SIG-M5 treated with dmso at 0.1 percent for 504 hours (cell line): ENCODE data around the gene NSDHL.
"Not testable (repeated sequence)": the region's sequence is repeated elsewhere in the genome, so short reads cannot be mapped to it uniquely, and the experiment has no call there.

Experiments
- DNase-seq: peaks from one replicate; lab custom pipeline; 2025; ENCODE audit not compliant: unreplicated experiment; lab: John Stamatoyannopoulos, UW

The NSDHL gene

DNA sequence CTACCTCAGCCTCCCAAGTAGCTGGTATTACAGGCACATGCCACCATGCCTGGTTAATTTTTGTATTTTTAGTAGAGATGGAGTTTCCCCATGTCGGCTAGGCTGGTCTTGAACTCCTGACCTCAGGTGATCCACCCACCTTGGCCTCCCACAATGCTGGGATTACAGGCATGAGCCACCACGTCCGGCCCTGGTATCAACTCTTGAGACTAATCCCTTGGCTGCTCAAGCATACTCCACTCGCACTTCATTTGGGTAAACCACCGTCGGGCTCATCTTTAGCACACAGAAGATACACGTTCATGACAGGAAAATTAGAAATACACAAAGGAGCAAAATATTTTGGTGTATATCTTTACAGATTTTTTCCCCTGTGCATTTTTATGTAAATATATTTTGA is 79.2 kb downstream of the NSDHL start:
- DNase-seq, result not testable (repeated sequence)

DNA sequence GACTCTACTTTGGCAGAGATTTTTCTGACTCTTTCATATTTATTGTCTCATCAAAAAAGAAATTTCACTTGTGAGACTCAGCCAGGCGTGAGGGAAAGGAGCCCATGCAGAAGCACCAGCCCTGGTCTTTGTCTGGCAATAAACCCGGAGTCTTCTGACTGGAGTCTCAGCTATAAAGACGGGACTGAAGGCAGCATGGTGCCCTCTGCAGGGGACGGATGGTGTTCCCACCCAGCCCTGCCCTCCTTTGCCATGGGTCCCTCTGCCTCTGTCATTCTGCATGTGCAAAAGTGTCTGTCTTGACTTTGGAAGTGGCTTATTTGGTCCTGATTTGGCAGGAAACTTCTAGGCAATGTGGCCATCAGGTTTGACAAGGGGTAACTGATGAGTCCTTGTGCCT is 81.2 kb downstream of the NSDHL start:
- DNase-seq, result peak; percentile 44

DNA sequence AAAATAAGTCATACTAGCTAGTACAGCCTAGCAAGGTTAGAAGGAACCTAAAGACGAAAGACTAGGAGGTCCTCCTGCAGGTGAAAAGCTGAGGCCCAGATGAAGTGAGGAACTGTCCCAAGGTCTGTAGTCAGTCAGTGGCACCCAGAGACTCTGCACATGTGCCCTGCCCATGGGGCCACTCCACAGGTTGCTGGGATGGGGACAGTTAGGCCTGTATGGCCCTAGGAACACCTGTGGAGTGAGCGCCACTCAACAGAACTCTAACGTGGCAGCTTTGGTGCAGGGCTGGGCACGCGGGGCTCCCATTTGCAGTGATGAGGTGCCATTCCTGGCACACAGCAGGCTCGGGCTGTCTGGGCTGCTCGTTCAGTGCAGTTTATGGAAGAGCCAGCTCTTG is 81.8 kb downstream of the NSDHL start:
- no peak for DNase-seq

DNA sequence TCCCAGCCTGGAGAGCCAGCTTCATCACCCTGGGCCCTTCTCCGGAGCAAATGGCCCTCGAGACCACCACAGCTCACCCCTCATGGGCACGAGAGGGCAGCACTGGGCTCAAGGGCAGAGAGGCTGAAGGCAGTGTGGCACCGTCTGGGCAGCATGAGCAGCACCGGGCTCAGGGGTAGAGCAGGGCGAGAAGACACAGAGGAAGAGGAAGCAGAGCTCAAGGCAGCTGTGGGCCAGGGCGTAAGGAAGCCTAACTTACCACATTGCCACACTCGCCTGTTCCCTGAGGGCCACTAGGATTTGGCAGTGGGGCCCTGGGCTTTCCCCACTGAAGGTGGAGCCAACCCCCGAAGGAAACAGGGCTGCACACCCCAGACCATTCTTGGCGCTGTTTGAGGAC is 82.5 kb downstream of the NSDHL start:
- DNase-seq, result peak; percentile 31

DNA sequence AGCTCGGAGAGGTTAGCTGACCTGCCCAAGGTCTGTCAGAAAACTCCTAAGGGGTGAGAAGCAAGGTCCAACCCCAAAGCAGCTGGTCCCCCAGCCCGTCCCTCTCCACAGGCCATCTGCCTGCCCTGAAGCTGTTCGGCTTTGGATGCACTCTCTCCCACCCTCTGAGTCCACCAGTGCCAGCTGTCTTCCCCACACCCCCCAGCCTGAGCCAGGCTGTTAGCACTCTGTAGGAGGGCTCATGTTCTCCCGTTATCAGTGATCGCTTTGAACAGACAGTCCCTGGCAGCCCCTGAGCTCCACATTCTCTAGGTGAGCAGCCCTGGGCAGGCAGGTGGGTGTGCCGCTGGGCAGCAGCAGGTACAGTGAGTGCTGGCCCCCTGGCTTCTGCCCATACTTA is 83.0 kb downstream of the NSDHL start:
- no peak for DNase-seq

DNA sequence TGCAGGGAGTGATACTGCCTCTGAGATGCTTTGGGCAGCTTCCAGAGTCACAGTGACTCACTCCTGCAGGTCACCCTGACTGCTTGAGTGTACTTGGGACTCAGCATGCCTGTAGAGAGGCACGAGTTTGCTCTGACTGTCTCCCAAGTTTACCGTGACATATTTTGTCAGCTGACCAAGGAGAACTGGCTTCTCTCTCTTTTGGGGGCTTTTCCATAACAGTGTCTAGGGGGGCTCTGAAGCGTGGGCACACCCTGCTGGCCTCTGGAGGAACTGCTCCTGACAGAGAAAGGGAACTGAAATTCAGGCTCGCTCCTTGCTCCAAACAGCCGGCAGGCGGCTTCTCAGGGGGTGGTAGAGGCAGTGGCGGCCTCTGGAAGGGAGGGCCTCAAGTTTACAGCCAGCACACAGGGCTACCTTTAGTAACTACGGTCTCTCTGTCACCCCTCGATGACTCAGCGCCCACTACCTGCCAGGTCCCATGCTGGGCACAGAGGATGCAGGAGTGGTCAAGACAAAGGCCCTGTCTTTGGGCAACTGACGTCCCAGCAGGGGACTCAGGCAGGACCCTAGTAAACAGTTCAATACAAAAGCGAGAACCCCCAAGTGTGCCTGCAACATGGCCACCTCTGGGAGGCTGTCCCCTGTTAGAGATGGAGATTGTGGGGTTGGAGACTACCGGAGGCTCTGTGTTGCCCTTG is 84.8 kb downstream of the NSDHL start:
- peak; percentile 66 for DNase-seq

DNA sequence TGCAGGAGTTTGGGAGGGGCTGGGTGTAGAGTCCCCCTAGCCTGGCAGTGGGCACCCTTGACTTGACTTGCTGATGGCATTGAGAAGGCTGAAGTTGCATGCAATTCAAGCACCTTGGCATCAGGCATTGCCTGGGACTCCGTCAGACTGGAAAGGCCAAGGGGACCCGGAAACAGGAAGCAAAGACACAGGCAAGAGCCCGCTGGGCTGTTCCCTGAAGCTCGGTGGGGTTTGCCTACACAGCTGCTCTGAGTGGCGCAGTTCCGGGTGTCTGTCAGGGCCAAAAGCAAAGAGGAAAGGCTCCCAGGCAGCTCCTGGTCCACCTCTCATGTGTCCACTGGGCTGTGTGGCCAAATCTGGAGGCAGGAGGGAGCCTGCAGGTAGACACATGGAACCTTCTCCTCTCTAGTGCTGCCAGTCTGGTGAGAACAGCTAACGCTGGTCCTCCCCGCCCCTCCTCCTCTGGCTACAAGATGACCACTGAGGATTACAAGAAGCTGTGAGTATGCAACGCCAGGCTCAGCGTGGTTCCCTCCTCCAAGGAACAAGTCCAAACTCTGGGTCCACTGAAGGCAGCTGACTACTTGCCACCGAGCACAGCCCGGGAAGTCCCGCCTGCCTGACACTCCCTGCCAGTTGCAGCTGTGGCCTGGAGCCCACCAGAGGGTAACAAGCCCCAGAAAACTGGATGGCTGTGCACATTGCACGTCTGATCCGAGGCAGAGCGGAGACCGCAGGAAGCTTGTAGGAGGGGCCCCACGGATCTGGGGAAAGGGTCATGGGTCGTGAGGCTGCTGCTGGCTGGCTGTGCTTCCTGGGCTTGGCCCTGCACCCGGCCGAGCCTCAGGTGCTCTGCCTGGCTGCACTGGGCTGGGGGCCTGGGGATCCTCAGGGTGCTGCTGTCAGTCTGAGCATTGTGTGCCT is 87.1 kb downstream of the NSDHL start:
- no peak for DNase-seq

DNA sequence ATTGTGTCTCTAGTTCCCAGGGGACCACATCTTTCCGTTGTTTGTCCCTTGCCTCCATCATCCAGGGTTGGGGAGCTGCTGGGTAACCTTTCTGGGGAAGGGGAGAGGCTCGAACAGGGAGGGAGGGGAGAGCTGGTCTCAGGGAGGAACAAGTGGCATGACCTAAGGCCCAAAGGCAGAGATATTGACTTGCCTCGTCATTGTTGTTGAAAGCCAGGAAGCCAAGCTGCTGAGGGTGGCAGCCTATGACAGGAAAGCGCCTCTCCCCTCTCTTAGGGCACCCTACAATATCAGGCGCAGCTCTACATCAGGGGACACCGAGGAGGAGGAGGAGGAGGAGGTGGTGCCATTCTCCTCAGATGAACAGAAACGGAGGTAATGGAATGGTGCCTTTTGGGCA is 87.8 kb downstream of the NSDHL start:
- DNase-seq, result no peak
